Amygdala (tissue), 56 donors: ENCODE measurements around the gene ATP11A.

Experiments used
- DNase-seq, 56 donors: peaks; one replicate each; lab custom pipeline; 2025; lab: John Stamatoyannopoulos, UW

The ATP11A gene

GRCh38 chr13:112808377-112809140, 118.7 kb downstream of the ATP11A start:
- no peak for DNase-seq

DNA sequence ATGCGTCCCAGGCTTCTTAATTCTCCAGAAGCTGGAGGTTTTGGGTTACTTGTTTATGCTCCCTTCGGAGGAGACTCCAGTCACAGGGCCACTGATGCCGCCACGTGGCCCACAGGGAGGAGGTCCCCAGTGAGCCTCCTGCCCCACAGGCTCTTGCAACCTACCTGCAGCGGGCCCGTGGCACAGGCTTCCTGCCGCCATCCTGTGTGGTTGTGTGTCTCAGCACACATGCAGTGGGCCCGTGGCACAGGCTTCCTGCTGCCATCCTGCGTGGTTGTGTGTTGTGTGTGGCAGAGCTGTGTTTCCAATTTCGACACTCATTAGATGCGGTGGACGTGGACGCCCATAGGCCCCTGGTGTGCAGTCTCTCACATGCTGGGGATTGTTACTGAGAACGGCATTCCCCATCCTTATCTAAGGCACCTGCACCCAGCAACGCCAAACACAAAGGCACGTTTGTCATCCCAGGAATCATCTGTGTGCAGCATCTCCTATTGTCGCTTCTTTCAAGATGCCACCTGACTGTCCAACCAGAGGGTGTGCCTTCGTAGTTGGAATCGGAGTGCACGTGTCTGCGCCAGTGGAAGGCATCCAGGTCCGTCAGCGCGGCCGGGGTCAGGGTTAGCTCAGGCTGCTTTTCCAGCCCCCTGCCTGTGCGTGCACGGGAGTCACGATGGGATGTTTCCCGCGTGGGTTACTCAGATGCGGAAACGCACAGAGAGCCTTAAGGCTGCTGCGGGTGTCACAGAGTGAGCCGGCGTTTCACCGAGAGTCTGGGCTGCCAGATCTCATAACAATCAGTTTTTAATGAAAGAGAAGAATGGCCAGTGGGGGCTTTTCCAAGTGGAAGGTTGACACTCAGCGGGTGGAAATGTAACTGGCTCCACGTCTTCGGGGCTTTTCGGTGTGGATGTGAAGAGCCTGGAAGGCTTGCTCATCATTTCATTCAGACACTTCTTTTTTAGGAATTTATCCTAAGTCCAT, 119.8 kb downstream of the ATP11A start:
- no peak for DNase-seq

DNA sequence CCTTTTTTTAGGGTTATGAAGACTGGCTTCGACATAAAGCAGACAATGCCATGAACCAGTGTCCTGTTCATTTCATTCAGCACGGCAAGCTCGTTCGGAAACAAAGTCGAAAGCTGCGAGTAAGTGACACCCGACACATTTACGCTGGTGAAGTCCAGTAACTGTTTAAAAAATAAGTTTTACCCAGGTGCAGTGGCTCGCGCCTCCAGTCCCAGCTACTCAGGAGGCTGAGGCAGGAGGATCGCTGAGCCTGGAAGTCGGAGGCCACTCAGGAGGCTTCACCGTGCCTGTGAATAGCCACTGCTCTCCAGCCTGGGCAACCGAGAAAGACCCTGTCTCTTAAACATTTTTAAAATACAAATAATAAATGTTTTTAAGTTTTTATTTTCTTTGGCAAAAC, 120.8 kb downstream of the ATP11A start:
- no peak for DNase-seq

- no peak for DNase-seq
Measured at GRCh38 chr13:112812306-112813055, 122.6 kb downstream of the ATP11A start.

GRCh38 chr13:112813552-112813951, 123.7 kb downstream of the ATP11A start:
- no peak for DNase-seq

- DNase-seq: no peak
Measured at GRCh38 chr13:112814905-112815585, 125.2 kb downstream of the ATP11A start.

- DNase-seq: no peak
Measured at GRCh38 chr13:112815871-112816270, 126.0 kb downstream of the ATP11A start.

DNA sequence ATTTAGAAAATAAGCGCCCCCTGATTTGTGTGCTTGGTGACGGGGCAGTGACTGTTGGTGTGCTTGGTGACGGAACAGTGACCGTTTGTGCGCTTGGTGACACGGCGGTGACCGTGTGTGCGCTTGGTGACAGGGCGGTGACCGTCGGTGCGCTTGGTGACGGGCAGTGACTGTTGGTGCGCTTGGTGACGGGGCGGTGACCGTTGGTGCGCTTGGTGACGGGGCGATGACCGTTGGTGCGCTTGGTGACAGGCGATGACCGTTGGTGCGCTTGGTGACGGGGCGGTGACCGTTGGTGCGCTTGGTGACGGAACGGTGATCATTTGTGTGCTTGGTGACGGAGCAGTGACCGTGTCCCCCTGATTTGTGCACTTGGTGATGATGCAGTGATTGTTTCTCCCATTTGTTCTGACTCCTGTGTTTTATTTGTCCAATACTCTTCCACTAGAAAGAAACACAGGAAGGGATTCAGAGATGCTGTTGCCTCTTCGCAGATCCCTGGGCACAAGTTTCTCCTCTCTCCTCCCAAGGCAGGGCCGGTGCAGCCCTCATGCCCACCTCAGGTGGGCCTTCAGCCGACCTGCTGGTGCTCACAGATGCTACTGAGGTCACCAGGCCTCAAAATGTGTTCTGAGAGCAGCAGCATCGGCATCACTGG, 128.3 kb downstream of the ATP11A start:
- no peak for DNase-seq

- DNase-seq: no peak
Measured at GRCh38 chr13:112818698-112819045, 128.8 kb downstream of the ATP11A start.

- no peak for DNase-seq
Measured at GRCh38 chr13:112819111-112819510, 129.3 kb downstream of the ATP11A start.

- DNase-seq: no peak
Measured at GRCh38 chr13:112819816-112820215, 130.0 kb downstream of the ATP11A start.

GRCh38 chr13:112820318-112820717, 130.5 kb downstream of the ATP11A start:
- DNase-seq: no peak

DNA sequence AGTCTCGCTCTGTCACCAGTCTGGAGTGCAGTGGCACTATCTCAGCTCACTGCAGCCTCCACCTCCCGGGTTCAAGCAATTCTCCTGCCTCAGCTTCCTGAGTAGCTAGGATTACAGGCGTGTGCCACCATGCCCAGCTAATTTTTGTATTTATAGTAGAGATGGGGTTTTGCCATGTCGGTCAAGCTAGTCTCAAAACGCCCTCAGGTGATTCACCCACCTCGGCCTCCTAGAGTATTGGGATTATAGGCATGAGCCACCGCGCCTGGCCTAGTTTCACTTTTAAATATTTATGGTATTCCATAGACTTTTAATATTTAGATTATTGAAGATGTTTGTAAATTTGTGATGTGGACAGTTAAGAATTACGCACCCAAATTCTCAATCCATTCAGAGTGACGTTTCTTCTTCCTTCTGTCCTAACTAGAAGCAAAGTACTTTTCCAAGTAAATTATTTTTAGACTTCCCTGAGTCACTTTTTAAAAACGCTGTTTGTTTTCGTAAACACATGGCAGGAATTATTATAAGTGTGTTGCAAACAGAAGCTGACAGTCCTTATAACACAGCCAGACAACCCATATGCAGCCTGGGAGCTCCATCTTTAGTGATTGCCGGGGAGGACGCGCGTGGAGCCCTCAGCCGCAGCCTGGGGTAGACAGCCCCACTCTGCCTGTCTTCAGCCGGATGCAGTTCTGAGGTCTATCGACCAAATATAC, 131.7 kb downstream of the ATP11A start:
- no peak for DNase-seq

DNA sequence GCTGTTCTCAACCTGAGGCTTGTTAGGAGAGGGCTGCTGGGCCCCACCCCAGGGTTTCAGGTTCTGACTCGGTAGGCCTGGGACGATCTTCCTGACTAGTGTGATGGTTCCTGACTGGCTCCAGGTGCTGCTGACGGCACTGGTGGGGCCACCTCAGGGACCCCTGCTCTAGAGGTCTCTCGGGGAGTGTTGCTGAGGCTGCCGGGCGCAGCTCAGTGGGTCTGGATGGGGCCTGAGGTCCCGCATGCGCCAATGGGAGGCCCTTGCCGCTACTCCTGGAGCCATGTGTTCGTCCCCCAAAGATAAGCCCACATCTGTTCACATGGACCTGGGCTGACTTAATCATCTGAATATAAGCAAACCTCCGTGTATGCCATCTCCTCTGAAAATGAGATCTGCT, 133.0 kb downstream of the ATP11A start:
- DNase-seq: no peak

DNA sequence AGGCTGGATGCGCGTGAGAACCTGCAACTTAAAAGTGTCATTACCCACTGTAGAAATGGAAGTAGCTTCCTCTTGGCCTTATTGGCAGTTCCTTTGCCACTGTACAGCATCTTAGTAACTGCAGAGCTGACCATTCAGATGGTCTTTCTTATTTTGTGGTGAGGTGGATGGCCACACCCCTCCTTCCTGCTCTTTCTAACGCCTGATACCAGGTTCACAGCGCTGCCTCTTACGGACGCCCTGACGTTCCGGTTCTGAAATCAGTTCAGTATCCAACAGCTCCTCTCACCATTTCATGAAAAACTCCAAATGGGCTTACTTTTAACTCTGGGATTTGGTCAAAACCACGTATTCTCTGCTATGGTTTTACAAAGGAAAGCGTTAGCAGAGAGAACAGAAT, 134.6 kb downstream of the ATP11A start:
- DNase-seq: no peak

DNA sequence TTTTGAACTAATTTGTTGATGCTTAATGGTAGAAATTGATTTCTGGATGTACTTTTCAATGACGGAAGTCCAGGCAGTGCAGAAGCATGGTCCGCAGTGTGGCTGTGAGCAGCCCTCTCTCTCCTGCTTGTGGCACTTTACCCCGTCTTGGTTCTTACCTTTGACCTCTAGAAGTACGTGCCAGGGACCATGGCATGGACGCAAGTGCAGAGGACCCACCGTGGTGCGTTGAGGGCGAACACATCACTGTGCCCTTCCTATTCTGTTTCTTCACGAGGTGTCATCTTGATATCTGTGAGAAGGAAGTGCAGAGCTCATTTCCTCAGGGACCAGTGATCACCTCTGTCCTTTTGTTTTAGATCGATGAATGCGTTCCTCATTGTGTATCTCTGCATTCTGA, 135.2 kb downstream of the ATP11A start:
- DNase-seq: no peak

DNA sequence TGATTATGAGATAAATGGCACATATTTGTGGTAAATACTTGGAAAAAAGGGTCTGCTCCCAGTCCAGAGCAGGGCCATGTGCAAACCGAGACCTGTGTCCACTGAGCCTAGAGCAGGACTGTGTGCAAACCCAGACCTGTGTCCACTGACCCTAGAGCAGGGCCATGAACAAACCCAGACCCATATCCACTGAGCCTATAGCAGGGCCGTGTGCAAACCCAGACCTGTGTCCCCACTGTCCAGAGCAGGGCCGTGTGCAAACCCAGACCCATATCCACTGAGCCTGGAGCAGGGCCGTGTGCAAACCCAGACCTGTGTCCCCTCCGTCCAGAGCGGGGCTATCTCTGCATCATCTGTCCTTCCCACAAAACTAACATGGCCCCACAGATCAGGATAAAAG, 136.0 kb downstream of the ATP11A start:
- DNase-seq: no peak

GRCh38 chr13:112826565-112826964, 136.7 kb downstream of the ATP11A start:
- DNase-seq: no peak

DNA sequence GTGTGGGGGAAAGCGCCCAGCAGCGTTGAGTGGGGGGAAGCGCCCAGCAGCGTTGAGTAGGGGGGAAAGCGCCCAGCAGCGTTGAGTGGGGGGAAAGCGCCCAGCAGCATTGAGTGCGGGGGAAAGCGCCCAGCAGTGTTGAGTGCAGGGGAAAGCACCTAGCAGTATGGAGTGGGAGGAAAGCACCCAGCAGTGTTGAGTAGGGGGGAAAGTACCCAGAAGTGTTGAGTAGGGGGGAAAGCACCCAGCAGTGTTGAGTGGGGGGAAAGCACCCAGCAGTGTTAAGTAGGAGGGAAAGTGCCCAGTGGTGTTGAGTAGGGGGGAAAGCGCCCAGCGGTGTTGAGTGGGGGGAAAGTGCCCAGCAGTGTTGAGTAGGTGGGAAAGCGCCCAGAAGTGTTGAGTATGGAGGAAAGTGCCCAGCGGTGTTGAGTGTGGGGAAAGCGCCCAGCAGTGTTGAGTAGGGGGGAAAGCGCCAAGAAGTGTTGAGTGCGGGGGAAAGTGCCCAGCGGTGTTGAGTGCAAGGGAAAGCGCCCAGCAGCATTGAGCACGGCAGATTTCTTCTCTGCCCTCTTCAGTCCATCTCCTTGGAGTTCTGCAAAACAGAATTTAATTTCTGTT, 138.4 kb downstream of the ATP11A start:
- no peak for DNase-seq
